Measurements from ENCODE around the gene TDP2.
"Not testable (repeated sequence)": the region's sequence is repeated elsewhere in the genome, so short reads cannot be mapped to it uniquely, and the experiment has no call there.

Gene TDP2

DNA sequence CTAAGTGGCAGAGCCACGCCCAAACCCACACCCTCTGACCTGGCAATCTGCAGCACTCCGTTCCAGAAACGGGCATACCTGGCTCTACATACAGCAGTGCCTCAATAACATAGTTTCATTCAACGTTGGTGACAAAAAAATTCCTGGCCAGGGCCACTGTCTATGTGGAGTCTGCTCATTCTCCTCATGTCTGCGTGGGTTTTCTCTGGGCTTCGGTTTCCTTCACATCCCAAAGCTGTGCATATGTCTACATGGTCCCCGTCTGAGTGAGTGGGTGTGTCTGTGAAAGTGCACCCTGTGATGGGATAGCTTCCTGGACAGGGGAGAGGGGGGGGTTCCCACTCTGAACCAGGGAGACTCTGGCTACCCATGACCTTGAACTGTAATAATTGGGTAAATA is 22.8 kb downstream of the TDP2 start:
- no peak for DNase-seq

GRCh38 chr6:24642061-24642460 is 24.6 kb downstream of the TDP2 start:
- no peak for DNase-seq

GRCh38 chr6:24640631-24641030 is 26.1 kb downstream of the TDP2 start:
- not testable (repeated sequence) for DNase-seq

- no peak for DNase-seq
Observed at GRCh38 chr6:24640166-24640565, 26.5 kb downstream of the TDP2 start.

GRCh38 chr6:24636681-24637080 is 30.0 kb downstream of the TDP2 start:
- DNase-seq = no peak

DNA sequence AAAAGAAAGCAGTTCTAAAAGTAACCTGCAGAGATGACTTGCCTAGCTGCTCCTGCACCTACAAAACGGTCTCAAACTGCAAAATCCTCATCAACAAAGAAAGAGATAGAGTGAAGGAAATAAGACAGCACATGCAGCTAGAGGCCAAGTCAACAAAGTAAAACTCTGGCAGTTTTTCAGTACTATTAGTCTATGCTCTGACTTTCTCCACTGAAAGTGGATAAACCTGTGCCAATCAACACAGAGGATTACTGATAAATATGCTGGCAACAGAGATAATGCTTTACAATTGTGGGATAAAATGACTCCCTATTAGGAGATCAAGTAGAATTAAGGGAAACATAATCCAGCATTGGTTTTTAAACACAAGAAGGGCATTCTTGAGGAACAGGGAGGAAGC is 34.1 kb downstream of the TDP2 start:
- no peak for DNase-seq

DNA sequence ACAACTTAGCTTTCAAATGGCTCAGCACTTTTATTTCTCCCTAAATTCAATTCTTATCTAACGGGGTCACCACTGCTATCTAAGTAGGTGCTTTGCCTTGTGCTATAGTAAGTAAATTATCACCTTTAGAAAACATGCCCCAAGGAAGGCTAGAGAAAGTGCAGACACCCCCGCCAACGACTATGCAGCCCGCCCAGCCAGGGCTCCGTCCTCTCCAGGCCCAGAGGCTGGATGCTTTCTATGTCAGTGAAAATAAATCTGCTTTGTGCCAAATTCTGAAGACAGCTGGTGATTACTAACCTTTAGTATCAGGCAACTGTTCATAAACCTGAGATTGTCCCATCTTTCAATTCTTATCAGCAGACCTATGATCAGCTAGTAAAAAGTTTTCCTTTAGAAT is 35.0 kb downstream of the TDP2 start:
- no peak for DNase-seq

DNA sequence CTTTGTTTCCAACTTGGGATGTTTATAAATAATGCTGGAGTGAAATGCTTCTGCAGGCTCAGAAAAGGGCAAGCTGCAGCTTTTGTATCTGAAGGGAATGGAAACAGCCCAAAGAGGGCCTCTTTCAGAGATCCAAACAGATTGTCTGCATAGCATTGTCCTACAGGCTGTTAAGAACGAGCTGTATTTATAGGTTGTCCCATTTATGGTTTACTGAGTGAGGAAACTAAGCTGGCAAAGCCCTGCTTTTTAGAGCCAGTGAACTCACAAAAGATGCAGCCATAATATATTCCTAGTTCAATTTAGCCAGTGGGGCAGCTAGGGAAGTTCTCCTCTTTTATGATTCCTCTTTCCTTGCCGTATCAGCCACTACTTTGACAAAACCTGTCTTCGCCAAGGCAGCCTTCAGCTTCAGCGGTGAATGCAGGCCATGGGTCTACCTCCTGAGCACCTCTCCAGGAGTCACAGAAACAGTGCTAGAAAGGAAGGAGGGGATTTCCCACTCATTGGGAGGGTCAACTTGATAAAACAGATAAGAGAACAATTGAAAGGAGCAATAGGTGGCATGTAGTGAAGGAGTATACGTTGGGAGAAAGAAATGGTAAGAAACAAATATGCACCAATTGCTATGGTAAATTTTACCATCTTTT is 35.7 kb downstream of the TDP2 start:
- no peak for DNase-seq

DNA sequence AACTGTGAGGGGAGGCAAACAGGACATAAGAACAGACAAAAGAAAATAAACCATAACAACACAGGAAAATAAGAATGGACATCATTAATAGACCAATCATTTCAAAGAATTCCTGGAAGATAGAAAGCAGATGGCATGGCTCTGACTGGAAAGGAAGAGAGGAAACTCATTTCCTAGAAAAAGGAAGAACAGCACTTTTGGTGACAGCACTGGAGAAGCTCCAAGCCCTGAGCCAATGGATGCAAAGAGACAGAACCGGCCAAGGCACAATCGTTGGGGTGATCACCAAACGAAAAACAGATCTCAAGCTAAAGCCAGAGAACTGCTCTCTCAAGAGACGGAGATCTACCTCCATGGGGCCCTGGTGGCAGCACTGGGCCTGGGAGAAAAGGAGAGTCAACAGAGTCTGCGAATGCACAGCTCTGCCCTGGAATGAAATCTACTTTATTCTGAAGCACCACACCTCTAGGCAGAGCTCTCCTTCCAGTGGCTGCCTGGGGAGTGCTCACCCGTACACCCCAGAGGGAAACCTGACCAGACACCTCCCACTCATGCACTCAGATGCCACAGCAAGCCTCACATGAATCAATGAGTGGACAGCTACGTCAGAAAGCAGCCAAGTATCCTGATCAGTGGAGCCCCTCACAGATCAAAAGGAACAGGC is 44.9 kb downstream of the TDP2 start:
- no peak for DNase-seq

GRCh38 chr6:24620637-24621036 is 46.1 kb downstream of the TDP2 start:
- no peak for DNase-seq

DNA sequence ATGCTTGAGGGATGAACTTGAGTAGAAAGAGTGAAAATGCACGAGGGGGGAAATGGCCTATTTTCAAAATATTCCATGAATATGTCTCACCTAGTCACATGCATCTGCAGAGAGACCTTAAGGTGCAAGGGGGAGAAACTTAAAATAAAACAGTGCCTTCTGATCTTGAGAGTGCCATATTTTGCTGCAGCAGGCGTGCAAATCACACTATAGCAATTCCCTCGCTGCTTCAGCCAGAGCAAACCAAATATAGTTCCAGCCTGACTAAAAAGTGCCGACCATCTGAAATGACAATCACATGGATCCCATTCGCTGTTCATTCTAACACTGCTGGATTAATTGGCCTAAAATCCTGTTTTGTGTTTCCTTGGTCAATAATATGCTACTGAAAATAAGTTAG is 47.0 kb downstream of the TDP2 start:
- DNase-seq = no peak

DNA sequence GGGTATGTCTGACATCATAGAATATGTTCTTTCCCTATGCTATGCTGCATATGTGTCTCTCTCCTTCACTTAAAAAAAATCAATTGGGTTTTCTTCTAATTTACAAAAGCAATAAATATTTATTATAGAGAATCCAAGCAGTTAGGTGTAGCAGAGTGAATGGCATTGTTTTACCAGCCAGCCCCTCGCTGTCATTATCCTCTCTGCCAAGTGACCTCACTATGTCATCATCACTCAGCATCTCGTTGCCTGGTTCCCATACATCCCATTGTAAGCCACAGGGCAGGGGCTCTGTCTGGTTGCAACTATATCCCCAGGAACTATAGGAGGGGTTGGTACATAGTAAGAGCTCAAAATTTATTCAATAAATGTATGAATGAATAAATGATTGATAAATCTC is 52.1 kb downstream of the TDP2 start:
- DNase-seq = no peak

GRCh38 chr6:24614043-24614420 is 52.7 kb downstream of the TDP2 start:
- no peak for DNase-seq

GRCh38 chr6:24613361-24614042 is 53.2 kb downstream of the TDP2 start:
- DNase-seq = no peak

DNA sequence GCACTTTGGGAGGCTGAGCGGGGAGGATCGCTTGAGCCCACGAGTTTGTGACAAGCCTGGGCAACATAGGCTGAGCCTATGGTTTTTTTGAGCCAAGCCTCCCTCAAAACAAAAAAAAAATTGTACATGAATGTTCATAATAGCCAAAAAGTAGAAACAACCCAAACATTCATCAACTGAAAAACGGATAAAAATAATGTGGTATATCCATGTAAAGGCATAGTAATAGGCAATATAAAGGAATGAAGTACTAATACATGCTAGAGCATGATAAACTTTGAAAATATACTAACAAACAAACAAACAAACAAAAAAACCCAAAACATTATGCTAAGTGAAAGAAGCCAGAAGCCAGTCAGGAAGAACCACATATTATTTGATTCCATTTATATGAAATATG is 56.0 kb downstream of the TDP2 start:
- no peak for DNase-seq

DNA sequence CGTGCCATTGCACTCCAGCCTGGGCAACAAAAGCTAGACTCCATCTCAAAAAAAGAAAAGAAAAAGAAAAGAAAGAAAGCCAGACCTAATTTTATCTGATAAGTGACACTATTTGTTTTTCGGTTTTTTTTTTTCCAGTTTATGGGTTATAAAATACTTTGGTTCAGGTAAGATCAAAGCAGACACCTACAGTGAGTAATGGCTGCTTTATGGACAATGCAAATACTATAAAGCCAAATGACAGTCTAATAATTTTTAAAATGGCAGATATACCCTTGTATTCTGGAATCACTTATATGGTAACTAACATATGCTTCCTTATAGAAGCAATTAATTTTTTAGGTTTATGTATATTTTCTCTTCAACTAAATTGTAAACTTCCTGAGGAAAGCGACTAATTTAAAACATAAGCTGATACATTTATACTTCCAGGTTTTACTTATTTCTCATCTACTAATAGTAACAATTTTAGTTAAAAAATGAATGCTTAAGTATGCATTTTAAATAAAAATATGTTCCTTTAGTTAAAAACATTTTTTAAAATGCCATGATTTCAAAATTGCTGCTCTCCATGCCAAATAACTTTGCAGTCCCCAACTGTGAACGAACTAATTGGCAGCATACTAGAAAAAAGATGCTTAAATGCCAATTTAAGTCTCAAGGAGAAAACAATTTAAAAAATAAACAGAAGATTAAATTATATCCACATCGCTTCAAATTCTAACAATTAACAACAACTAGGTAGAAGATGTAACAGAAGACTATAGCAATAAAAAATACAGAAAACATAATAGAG is 59.2 kb downstream of the TDP2 start:
- DNase-seq = no peak

DNA sequence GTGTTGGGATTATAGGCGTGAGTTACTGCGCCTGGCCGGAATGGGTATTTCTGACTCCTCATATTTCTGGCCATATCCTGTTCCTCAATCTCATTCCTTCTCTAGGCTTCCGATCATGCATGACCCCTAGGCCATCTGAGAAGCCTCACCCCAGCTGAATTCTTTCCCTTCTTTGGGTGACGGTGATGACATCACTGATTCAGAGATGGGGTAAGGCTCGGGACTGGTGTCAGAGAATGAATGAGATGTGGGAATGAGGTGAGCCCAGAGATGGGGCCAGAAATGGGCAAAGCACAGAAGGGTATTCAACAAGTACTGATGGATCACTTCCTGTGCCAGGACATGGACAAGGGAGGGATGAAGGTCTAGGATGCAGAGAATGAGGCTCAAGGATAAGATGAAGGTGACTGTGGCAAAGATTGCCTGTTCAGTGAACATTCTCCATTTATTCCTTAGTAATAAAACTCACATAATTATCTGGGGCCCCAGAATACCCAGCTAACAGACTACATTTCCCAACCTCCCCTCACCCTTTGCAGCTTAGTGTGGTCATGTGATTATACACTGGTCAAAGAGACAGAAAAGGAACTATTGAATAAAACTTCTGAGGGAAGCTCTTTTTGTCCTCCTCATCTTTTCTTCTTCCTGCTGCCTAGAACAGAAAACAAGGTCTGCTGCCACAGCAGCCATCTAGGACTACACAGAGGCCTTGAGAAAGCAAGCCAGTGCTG is 60.3 kb downstream of the TDP2 start:
- DNase-seq = no peak

- no peak for DNase-seq
Observed at GRCh38 chr6:24603241-24603640, 63.5 kb downstream of the TDP2 start.

- no peak for DNase-seq
Observed at GRCh38 chr6:24600903-24601302, 65.8 kb downstream of the TDP2 start.

All from stimulated activated CD4-positive, alpha-beta T cell treated with anti-CD3 and anti-CD28 coated beads, Interleukin-12 subunit alpha, Interleukin-12 subunit beta, amount 100 ng/mL, for 4 hours (primary cell).